Measurements from ENCODE around the gene IKZF3. TPM values are rescaled to one million over a fixed set of nuclear protein-coding genes. Genes with fewer than 3 reads are reported as not detected.

The IKZF3 gene
- total RNA-seq, 1 experiment from 2014 or later: 0.22 TPM

DNA sequence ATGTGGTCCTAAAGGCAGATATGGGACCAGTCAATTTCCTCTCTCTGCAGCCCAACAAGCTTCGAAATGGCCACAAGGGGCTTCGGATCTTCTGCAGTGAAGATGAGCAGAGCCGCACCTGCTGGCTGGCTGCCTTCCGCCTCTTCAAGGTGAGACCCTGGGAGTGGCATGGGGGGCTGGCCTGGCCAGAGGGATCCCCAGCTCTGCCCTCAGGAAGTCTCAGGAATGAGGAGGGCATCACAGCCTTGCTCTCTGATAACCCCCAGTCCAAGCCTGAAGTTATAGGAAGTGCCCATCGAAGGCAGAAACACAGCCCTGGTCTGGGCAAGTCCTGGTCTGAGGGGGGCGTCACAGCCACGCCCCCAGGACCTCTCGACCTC, 119.3 kb downstream of the IKZF3 start:
- Histone ChIP-seq H3K4me2 (ENCODE audit: insufficient read depth, insufficient read length, low read length) (no peak overlapping the region), H3K4me1 (ENCODE audit: insufficient read depth, low read length) (peaks cover 3% of the 10 kb centered on the region; the same call in 1 of the 2 replicates), H4K20me1 (ENCODE audit: control insufficient read depth, insufficient read depth, insufficient read length) (no peaks in the 10 kb centered on the region), H4K91ac (ENCODE audit: insufficient read length, low read depth, low read length) (no peak overlapping the region), H3K18ac (ENCODE audit: insufficient read length, low read depth, low read length) (no peak overlapping the region), H3T11ph (ENCODE audit: low read length) (no peak overlapping the region), H2AK5ac (ENCODE audit: insufficient read length, low read length) (no peak overlapping the region), H3K23me2 (ENCODE audit: insufficient read length, low read depth, low read length, poor library complexity, severe bottlenecking) (peaks cover 12% of the 10 kb centered on the region), H3K14ac (ENCODE audit: insufficient read depth, low read length) (no peak overlapping the region), H4K5ac (ENCODE audit: insufficient read length, low read depth, low read length) (no peak overlapping the region), H3K27ac (ENCODE audit: insufficient read length, low read depth, low read length) (no peak overlapping the region), H2BK12ac (ENCODE audit: insufficient read length, low read depth, low read length) (no peak overlapping the region), H3K4ac (ENCODE audit: low read depth, low read length) (no peak overlapping the region), H2BK5ac (ENCODE audit: insufficient read length, low read length) (no peak overlapping the region), H3K79me1 (ENCODE audit: insufficient read depth, low read depth, low read length, poor library complexity, severe bottlenecking) (no peaks in the 10 kb centered on the region), H3K9me3 (ENCODE audit: control insufficient read depth, low read depth, low read length) (no peaks in the 10 kb centered on the region), H3K27me3 (ENCODE audit: insufficient read depth, low read length) (no peaks in the 10 kb centered on the region), H3K79me2 (ENCODE audit: insufficient read depth, low read length) (peaks cover 2% of the 10 kb centered on the region; the same call in 1 of the 2 replicates), H3K23ac (ENCODE audit: insufficient read length, low read depth, low read length) (no peak overlapping the region), H2BK120ac (ENCODE audit: low read depth, low read length, poor library complexity, severe bottlenecking) (no peak overlapping the region), H3K9ac (ENCODE audit: extremely low read depth, insufficient read length, low read length) (no peak overlapping the region), H3K56ac (ENCODE audit: insufficient read length, low read depth, low read length) (no peak overlapping the region), H2BK15ac (ENCODE audit: low read depth, low read length) (no peak overlapping the region), H2AFZ (ENCODE audit: low read length) (no peak overlapping the region), H4K8ac (replicated peaks; ENCODE audit: insufficient read length, low read depth, low read length) (no peak overlapping the region), H2BK20ac (ENCODE audit: low read depth, low read length, poor library complexity, severe bottlenecking) (no peak overlapping the region)
- H3K4me1 Mint-ChIP-seq: peaks cover 17 to 22% of the 10 kb centered on the region in 2 experiments
- no CpG with 5 or more reads among the region's 8 CpGs for WGBS (ENCODE audit: extremely low coverage, insufficient read length, low lambda C conversion rate)
- no peak overlapping the region; a peak in 1 of 7 replicates for H3K27ac Mint-ChIP-seq
- H3K9me3 Mint-ChIP-seq: no peaks in the 10 kb centered on the region
- TF ChIP-seq, protein P1, sequence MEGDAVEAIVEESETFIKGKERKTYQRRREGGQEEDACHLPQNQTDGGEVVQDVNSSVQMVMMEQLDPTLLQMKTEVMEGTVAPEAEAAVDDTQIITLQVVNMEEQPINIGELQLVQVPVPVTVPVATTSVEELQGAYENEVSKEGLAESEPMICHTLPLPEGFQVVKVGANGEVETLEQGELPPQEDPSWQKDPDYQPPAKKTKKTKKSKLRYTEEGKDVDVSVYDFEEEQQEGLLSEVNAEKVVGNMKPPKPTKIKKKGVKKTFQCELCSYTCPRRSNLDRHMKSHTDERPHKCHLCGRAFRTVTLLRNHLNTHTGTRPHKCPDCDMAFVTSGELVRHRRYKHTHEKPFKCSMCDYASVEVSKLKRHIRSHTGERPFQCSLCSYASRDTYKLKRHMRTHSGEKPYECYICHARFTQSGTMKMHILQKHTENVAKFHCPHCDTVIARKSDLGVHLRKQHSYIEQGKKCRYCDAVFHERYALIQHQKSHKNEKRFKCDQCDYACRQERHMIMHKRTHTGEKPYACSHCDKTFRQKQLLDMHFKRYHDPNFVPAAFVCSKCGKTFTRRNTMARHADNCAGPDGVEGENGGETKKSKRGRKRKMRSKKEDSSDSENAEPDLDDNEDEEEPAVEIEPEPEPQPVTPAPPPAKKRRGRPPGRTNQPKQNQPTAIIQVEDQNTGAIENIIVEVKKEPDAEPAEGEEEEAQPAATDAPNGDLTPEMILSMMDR (conservative IDR thresholded peaks at IDR 0.05): no peak
- DNase-seq: peak; percentile 31
- no peak overlapping the region for H3K4me3 Mint-ChIP-seq
- H3K27me3 Mint-ChIP-seq (ENCODE audit: low read depth): no peaks in the 10 kb centered on the region
- peaks cover 13 to 57% (median 50%) of the 10 kb centered on the region in 3 experiments; a peak in 6 of 7 replicates for H3K36me3 Mint-ChIP-seq (ENCODE audit: insufficient read depth in 1 of 3, low read depth in 3 of 3)

Measured in H9 (cell line).